ENCODE data around the gene ZNF185.

DNA sequence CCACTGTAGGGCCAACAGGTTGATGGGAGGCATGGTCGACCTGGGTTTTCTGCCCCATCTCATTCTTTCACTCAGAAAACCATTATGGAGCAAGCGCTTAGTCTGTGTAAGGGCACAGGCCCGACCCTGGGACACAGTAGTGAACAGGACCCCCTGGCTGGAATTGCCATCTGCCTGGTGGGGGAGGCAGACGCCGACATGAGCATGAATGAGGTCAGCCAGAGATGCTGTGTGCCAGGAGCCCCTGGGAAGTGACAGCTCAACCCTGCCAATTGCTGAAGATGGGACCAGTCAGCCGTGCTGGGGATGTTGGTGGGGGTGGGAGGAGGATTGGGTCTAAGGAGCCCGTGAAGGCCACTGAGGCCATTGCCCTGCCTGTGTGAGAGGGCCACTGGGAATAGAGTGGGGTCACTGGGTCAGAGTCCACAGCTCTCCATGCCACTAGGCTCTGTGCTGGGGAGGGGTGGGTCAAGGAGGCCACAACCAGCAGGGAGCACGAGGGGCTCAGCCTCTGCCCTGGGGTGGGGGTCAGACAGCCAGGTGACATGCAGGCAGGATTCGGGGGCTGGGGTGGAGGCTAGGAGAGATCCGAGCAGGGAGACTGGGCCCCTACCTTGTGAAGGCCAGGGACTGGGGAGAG lies 31.0 kb downstream of the ZNF185 start:
- TF ChIP-seq POLR2A (IDR thresholded peaks at IDR 0.05): no peak
- TF ChIP-seq, protein P1, sequence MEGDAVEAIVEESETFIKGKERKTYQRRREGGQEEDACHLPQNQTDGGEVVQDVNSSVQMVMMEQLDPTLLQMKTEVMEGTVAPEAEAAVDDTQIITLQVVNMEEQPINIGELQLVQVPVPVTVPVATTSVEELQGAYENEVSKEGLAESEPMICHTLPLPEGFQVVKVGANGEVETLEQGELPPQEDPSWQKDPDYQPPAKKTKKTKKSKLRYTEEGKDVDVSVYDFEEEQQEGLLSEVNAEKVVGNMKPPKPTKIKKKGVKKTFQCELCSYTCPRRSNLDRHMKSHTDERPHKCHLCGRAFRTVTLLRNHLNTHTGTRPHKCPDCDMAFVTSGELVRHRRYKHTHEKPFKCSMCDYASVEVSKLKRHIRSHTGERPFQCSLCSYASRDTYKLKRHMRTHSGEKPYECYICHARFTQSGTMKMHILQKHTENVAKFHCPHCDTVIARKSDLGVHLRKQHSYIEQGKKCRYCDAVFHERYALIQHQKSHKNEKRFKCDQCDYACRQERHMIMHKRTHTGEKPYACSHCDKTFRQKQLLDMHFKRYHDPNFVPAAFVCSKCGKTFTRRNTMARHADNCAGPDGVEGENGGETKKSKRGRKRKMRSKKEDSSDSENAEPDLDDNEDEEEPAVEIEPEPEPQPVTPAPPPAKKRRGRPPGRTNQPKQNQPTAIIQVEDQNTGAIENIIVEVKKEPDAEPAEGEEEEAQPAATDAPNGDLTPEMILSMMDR (IDR thresholded peaks at IDR 0.05): no peak
